Panc1 (cell line): ENCODE measurements around the gene ESRRG. TPM values are rescaled to one million over a fixed set of nuclear protein-coding genes. Genes with fewer than 3 reads are reported as not detected.

ENCODE experiments used
- ATAC-seq: fragments of 200-7000 bp; cut with Tn5 transposase; 2 replicates; pipeline ENCODE4 v1.9.1; 2020; ENCODE audit warnings: mild to moderate bottlenecking, moderate library complexity
- BruUV-seq: library from RNA; stranded (reverse); fragments of 400-500 nt; replicated peaks from 2 replicates; lab custom pipeline; 2021; lab: Mats Ljungman, UMichigan
- CTCF ChIA-PET: fragments of 300-600 bp; sonication (Branson Sonifier 250); formaldehyde crosslinking; loops from one replicate; lab custom pipeline; 2022; ENCODE audit warnings: antibody characterized with exemption; lab: Charles Lee
- POLR2A ChIA-PET: fragments of 300-600 bp; sonication (Branson Sonifier 250); formaldehyde crosslinking; loops from one replicate; lab custom pipeline; 2022; ENCODE audit warnings: antibody characterized with exemption; lab: Charles Lee
- DNase-seq: peaks from one replicate; pipeline ENCODE4 v3.0.0-alpha.2; 2010; ENCODE audit warnings: low read depth, low spot score
- H3K27ac ChIP-seq: 2 replicates; pipeline ENCODE4 v1.5.1; 2011; ENCODE audit warnings: mild to moderate bottlenecking, low read length, inconsistent platforms
- H3K27me3 ChIP-seq: fragments of 200-500 bp; sonication (Bioruptor generic); 2 replicates; pipeline ENCODE4 v1.6.0; 2014; ENCODE audit warnings: low read length, inconsistent platforms; ENCODE audit not compliant: control insufficient read depth, insufficient read depth
- H3K36me3 ChIP-seq: fragments of 200-500 bp; sonication (Bioruptor generic); 2 replicates; pipeline ENCODE4 v1.5.1; 2014; ENCODE audit warnings: inconsistent platforms, mild to moderate bottlenecking, low read length, moderate library complexity; ENCODE audit not compliant: control insufficient read depth, insufficient read depth
- H3K4me1 ChIP-seq: 2 replicates; pipeline ENCODE4 v1.5.1; 2011; ENCODE audit warnings: inconsistent platforms, mild to moderate bottlenecking, low read length, moderate library complexity; ENCODE audit not compliant: control insufficient read depth, insufficient read depth
- H3K4me3 ChIP-seq, 2 experiments: 2 replicates each; pipeline ENCODE4 v1.5.1; 2011 to 2012; ENCODE audit warnings: low read depth in 2 of 2, low read length in 2 of 2, mild to moderate bottlenecking in 2 of 2, inconsistent platforms in 1 of 2, moderate library complexity in 1 of 2
- H3K9me3 ChIP-seq: fragments of 200-500 bp; sonication (Bioruptor generic); 2 replicates; pipeline ENCODE4 v1.5.1; 2014; ENCODE audit warnings: low read depth, mild to moderate bottlenecking, inconsistent platforms, low read length, moderate library complexity; ENCODE audit not compliant: control insufficient read depth, insufficient read depth
- POLR2AphosphoS5 ChIP-seq: IDR thresholded peaks from 2 replicates; pipeline ENCODE4 v1.6.1; 2012; ENCODE audit warnings: mild to moderate bottlenecking, low read depth, low read length, moderate library complexity
- SIN3A ChIP-seq: IDR thresholded peaks from 2 replicates; pipeline ENCODE4 v1.6.1; 2012; ENCODE audit warnings: low read depth, mild to moderate bottlenecking, low read length, moderate library complexity, borderline replicate concordance; ENCODE audit not compliant: insufficient read depth
- TCF7L2 ChIP-seq: IDR thresholded peaks from 2 replicates; pipeline ENCODE4 v1.6.1; 2011; ENCODE audit warnings: mild to moderate bottlenecking, low read depth, low read length, inconsistent platforms
- in situ Hi-C: cut with HindIII; loops from 2 replicates; pipeline ENCODE4 v1.10.0; 2016; ENCODE audit warnings: low sequenced_read_pairs, low pct_unique_long_range_greater_than_20kb
- intact Hi-C: fragments of 100-400 bp; cut with micrococcal nuclease; formaldehyde crosslinking; loops from one replicate; pipeline ENCODE4 v1.10.0; 2022; ENCODE audit not compliant: unreplicated experiment
- total RNA-seq: library from RNA; stranded (reverse); gene quantifications from one replicate; pipeline ENCODE4 v1.2.1, GENCODE V29; 2021; ENCODE audit not compliant: unreplicated experiment
- TF ChIP-seq, protein P1 (sequence below), 2 experiments: IDR thresholded peaks; 2 replicates each; pipeline ENCODE4 v1.6.1; 2011 to 2012; ENCODE audit warnings: low read depth in 2 of 2, control low read depth in 1 of 2, low read length in 1 of 2, mild to moderate bottlenecking in 1 of 2, moderate library complexity in 1 of 2; ENCODE audit not compliant: insufficient read depth in 1 of 2
- TF ChIP-seq, protein P2 (sequence below): fragments of 450-650 bp; IDR thresholded peaks from 2 replicates; pipeline ENCODE4 v1.5.1; 2017; ENCODE audit warnings: mild to moderate bottlenecking

ESRRG gene
- total RNA-seq, 1 experiment from 2014 or later, result not detected

DNA sequence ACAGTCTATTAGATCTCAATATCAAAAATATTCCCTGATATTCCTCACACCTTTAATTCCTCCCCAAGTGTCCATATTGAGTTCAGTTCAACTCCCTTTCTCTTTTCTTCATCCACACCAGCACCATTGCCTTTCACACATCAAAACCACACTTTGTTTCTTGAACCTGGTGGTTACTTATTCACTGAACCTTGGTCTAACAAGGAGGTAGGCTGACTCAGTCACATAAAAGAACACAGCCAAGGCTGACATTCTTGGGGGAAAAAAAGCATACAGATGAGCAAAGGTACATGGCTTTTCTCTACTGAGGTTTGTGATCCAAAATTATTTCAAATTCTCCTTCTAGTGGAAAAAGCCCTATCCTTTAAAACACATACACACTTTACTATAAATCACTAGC is 168.3 kb downstream of the ESRRG start:
- in situ Hi-C loops, result no loop called here
- no peak overlapping the region for H3K27ac ChIP-seq
- no peaks in the 10 kb centered on the region for H3K27me3 ChIP-seq
- ATAC-seq (no peak), DNase-seq (no peak)
- H3K9me3 ChIP-seq, result no peaks in the 10 kb centered on the region
- BruUV-seq, result no TSS peak
- TF ChIP-seq POLR2AphosphoS5 (no peak), SIN3A (no peak), TCF7L2 (no peak)
- TF ChIP-seq, protein P1, sequence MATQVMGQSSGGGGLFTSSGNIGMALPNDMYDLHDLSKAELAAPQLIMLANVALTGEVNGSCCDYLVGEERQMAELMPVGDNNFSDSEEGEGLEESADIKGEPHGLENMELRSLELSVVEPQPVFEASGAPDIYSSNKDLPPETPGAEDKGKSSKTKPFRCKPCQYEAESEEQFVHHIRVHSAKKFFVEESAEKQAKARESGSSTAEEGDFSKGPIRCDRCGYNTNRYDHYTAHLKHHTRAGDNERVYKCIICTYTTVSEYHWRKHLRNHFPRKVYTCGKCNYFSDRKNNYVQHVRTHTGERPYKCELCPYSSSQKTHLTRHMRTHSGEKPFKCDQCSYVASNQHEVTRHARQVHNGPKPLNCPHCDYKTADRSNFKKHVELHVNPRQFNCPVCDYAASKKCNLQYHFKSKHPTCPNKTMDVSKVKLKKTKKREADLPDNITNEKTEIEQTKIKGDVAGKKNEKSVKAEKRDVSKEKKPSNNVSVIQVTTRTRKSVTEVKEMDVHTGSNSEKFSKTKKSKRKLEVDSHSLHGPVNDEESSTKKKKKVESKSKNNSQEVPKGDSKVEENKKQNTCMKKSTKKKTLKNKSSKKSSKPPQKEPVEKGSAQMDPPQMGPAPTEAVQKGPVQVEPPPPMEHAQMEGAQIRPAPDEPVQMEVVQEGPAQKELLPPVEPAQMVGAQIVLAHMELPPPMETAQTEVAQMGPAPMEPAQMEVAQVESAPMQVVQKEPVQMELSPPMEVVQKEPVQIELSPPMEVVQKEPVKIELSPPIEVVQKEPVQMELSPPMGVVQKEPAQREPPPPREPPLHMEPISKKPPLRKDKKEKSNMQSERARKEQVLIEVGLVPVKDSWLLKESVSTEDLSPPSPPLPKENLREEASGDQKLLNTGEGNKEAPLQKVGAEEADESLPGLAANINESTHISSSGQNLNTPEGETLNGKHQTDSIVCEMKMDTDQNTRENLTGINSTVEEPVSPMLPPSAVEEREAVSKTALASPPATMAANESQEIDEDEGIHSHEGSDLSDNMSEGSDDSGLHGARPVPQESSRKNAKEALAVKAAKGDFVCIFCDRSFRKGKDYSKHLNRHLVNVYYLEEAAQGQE (IDR thresholded peaks at IDR 0.05; ENCODE audit: insufficient read depth in 1 of 2, low read depth in 2 of 2, low read length in 1 of 2), result no peak
- TF ChIP-seq, protein P2, sequence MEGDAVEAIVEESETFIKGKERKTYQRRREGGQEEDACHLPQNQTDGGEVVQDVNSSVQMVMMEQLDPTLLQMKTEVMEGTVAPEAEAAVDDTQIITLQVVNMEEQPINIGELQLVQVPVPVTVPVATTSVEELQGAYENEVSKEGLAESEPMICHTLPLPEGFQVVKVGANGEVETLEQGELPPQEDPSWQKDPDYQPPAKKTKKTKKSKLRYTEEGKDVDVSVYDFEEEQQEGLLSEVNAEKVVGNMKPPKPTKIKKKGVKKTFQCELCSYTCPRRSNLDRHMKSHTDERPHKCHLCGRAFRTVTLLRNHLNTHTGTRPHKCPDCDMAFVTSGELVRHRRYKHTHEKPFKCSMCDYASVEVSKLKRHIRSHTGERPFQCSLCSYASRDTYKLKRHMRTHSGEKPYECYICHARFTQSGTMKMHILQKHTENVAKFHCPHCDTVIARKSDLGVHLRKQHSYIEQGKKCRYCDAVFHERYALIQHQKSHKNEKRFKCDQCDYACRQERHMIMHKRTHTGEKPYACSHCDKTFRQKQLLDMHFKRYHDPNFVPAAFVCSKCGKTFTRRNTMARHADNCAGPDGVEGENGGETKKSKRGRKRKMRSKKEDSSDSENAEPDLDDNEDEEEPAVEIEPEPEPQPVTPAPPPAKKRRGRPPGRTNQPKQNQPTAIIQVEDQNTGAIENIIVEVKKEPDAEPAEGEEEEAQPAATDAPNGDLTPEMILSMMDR, result no peak
- ChIA-PET POLR2A (no interaction called here), CTCF (no interaction called here)
- H3K4me3 ChIP-seq, result no peak overlapping the region
- no peaks in the 10 kb centered on the region for H3K36me3 ChIP-seq
- no peaks in the 10 kb centered on the region for H3K4me1 ChIP-seq
- intact Hi-C loops, result no loop called here

DNA sequence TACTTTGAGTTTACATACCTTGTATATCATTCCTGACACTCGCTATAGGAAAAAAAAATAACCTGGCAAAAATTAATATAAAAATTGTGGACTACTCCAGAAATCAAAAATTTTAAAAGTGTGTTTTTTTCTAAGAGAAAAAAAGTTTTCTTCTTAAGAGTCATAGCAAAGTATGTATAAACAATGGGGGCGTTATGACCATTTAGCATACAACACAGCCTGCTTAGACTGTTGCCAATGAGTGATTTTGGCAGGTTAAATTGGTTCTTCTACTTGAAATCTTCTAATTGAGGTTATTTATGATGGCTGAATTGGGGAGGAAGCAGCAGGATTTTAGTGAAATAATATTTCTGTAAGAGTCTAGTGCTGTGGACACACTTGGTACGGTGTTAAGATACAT is 169.5 kb downstream of the ESRRG start:
- H3K4me3 ChIP-seq, result no peak overlapping the region
- ChIA-PET POLR2A (no interaction called here), CTCF (no interaction called here)
- no peak overlapping the region for H3K27ac ChIP-seq
- in situ Hi-C loops, result no loop called here
- H3K27me3 ChIP-seq, result no peaks in the 10 kb centered on the region
- H3K36me3 ChIP-seq, result no peaks in the 10 kb centered on the region
- no peak for DNase-seq
- H3K9me3 ChIP-seq, result no peaks in the 10 kb centered on the region
- BruUV-seq, result no TSS peak
- intact Hi-C loops, result no loop called here
- TF ChIP-seq, protein P2, result no peak
- TF ChIP-seq POLR2AphosphoS5, result no peak
- TF ChIP-seq SIN3A, result no peak
- TF ChIP-seq TCF7L2, result no peak
- no peak for ATAC-seq
- H3K4me1 ChIP-seq, result no peaks in the 10 kb centered on the region
